Measurements from ENCODE around the gene VMP1.

VMP1 gene

GRCh38 chr17:59830007-59830630 lies 122.7 kb downstream of the VMP1 start:
- H3K4me3 ChIP-seq (ENCODE audit: low read length): peak overlapping the region; percentile 30
- TF ChIP-seq CTCF (conservative IDR thresholded peaks at IDR 0.05; ENCODE audit: low read depth, low read length): no peak
- no peak for DNase-seq (ENCODE audit: low read depth)

GRCh38 chr17:59830846-59831486 lies 123.5 kb downstream of the VMP1 start:
- DNase-seq (ENCODE audit: low read depth): no peak
- no peak overlapping the region for H3K4me3 ChIP-seq (ENCODE audit: low read length)
- no peak for TF ChIP-seq CTCF (conservative IDR thresholded peaks at IDR 0.05; ENCODE audit: low read depth, low read length)

- no peak for TF ChIP-seq CTCF (conservative IDR thresholded peaks at IDR 0.05; ENCODE audit: low read depth, low read length)
- DNase-seq (ENCODE audit: low read depth): peak; percentile 97
- no peak overlapping the region for H3K4me3 ChIP-seq (ENCODE audit: low read length)
Observed at GRCh38 chr17:59832883-59833379, 125.5 kb downstream of the VMP1 start.

- peak overlapping the region; percentile 100 for H3K4me3 ChIP-seq (ENCODE audit: low read length)
- DNase-seq (ENCODE audit: low read depth): peak; percentile 100
- TF ChIP-seq CTCF (conservative IDR thresholded peaks at IDR 0.05; ENCODE audit: low read depth, low read length): no peak
Observed at GRCh38 chr17:59837308-59838051, 130.0 kb downstream of the VMP1 start.

- peak overlapping the region; percentile 100 for H3K4me3 ChIP-seq (ENCODE audit: low read length)
- no peak for TF ChIP-seq CTCF (conservative IDR thresholded peaks at IDR 0.05; ENCODE audit: low read depth, low read length)
- DNase-seq (ENCODE audit: low read depth): no peak
Observed at GRCh38 chr17:59838052-59838916, 130.8 kb downstream of the VMP1 start.

- peak overlapping the region; percentile 100 for H3K4me3 ChIP-seq (ENCODE audit: low read length)
- no peak for DNase-seq (ENCODE audit: low read depth)
- no peak for TF ChIP-seq CTCF (conservative IDR thresholded peaks at IDR 0.05; ENCODE audit: low read depth, low read length)
Observed at GRCh38 chr17:59839651-59840328, 132.3 kb downstream of the VMP1 start.
